ENCODE results near the gene C1orf74.

C1orf74 gene

DNA sequence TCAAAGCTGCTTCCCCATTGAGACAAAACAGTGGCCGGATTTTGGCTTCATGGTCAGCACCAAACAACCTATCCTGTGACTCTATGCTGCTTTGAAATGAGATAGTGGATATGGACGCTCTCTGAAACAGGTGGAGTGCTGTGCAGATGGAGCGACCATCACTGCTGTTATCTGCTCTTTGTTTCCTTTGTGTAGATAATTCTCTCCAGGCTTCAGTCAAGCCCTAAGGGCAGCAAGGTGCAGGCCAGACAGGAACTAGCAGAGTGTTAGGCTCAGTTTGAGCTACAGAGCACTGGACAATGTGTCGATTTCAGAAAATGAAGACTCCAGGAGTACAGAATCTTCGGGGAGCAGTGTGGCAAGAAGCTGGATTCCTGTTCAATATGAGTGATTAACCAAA, 26.4 kb upstream of the C1orf74 start:
- H3K4me2 ChIP-seq (ENCODE audit: low read length) = no peak overlapping the region
- H3K36me3 ChIP-seq (replicated peaks; ENCODE audit: low read depth, low read length) = no peaks in the 10 kb centered on the region
- TF ChIP-seq EZH2phosphoT487 (IDR thresholded peaks at IDR 0.05; ENCODE audit: low read depth) = no peak
- TF ChIP-seq, protein P1, sequence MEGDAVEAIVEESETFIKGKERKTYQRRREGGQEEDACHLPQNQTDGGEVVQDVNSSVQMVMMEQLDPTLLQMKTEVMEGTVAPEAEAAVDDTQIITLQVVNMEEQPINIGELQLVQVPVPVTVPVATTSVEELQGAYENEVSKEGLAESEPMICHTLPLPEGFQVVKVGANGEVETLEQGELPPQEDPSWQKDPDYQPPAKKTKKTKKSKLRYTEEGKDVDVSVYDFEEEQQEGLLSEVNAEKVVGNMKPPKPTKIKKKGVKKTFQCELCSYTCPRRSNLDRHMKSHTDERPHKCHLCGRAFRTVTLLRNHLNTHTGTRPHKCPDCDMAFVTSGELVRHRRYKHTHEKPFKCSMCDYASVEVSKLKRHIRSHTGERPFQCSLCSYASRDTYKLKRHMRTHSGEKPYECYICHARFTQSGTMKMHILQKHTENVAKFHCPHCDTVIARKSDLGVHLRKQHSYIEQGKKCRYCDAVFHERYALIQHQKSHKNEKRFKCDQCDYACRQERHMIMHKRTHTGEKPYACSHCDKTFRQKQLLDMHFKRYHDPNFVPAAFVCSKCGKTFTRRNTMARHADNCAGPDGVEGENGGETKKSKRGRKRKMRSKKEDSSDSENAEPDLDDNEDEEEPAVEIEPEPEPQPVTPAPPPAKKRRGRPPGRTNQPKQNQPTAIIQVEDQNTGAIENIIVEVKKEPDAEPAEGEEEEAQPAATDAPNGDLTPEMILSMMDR (IDR thresholded peaks at IDR 0.05; ENCODE audit: low read depth, low read length) = no peak
- no peaks in the 10 kb centered on the region for H3K79me2 ChIP-seq (ENCODE audit: low read length)
- H3K27ac ChIP-seq (ENCODE audit: low read length) = no peak overlapping the region
- H3K9ac ChIP-seq (ENCODE audit: low read length) = no peak overlapping the region
- no peaks in the 10 kb centered on the region for H4K20me1 ChIP-seq (ENCODE audit: insufficient read depth, low read length)
- H3K4me3 ChIP-seq (ENCODE audit: low read length) = no peak overlapping the region
- H3K27me3 ChIP-seq (ENCODE audit: low read depth, low read length) = no peaks in the 10 kb centered on the region
- no peaks in the 10 kb centered on the region for H3K4me1 ChIP-seq (ENCODE audit: low read length)
- H3K9me3 ChIP-seq (ENCODE audit: insufficient read depth, low read length) = no peaks in the 10 kb centered on the region
- H2AFZ ChIP-seq (ENCODE audit: low read depth, low read length) = no peak overlapping the region

DNA sequence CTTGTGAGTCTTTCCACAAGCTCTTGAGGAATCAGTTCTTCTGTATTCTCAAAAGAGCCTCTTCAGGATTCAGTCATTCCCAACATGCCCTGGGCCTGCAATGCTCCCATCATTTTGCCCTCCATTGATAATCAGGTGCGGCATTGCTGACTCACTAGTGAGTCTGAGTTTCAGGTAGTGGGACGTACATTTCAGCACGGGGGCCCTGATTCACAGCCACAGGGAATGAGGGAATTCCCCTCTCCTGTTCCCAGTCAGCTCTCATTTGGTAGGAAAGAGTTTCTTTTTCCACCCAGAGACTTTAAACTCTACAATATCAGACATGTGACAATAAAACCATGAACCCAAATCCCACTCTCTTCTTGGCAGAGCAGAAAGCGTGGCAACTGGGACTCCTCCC, 25.3 kb upstream of the C1orf74 start:
- Histone ChIP-seq H3K27ac (ENCODE audit: low read length) (no peak overlapping the region), H3K4me1 (ENCODE audit: low read length) (no peaks in the 10 kb centered on the region), H3K4me2 (ENCODE audit: low read length) (no peak overlapping the region), H3K36me3 (replicated peaks; ENCODE audit: low read depth, low read length) (no peaks in the 10 kb centered on the region), H2AFZ (ENCODE audit: low read depth, low read length) (no peak overlapping the region), H3K9me3 (ENCODE audit: insufficient read depth, low read length) (no peaks in the 10 kb centered on the region), H3K79me2 (ENCODE audit: low read length) (no peaks in the 10 kb centered on the region), H4K20me1 (ENCODE audit: insufficient read depth, low read length) (no peaks in the 10 kb centered on the region), H3K4me3 (ENCODE audit: low read length) (no peak overlapping the region), H3K27me3 (ENCODE audit: low read depth, low read length) (no peaks in the 10 kb centered on the region), H3K9ac (ENCODE audit: low read length) (no peak overlapping the region)
- TF ChIP-seq EZH2phosphoT487 (IDR thresholded peaks at IDR 0.05; ENCODE audit: low read depth) = no peak
- TF ChIP-seq, protein P1 (IDR thresholded peaks at IDR 0.05; ENCODE audit: low read depth, low read length) = no peak

DNA sequence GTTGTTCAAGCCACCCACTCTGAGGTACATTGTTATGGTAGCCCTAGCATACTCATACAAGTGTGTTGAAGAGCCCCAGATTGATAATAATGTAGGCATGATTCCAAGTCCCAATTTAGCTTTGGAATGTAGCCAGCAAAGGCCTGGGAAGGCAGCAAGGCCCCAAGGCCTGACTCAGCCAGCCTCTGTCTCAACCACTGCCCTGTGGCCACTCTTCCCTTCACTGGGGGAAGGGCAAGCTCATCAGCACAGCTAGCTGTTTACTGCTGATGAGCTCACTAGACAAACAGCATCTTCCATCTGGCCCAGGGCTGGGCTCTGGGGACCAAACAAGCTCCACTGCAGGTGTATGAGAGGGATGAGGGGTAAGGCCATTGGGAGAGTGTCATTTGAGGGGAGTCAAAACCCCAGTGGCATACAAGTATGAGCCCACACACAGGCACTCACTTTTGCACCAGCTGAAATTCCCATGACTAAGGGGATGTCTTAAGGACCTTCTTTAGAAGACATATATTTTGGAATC, 23.8 kb upstream of the C1orf74 start:
- no peak overlapping the region for H3K9ac ChIP-seq (ENCODE audit: low read length)

DNA sequence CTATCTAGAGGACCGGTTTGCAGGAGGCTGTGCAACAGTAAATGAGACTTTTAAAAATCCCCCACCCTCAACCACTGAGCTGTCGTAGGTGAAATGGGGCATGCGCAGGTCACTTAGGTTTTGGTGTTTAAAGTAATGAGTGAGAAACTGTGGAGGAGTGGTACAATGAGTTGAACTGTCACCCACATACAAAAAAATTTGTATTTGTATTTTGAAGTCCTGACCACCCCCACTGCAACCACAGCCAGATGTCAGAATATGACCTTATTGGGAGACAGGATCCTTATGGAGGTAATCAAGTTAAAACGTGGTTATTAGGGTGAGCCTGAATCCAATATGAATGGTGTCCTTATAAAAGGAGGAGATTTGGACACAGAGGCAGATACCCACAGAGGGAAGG, 23.1 kb upstream of the C1orf74 start:
- Histone ChIP-seq H3K27ac (ENCODE audit: low read length) (no peak overlapping the region), H4K20me1 (ENCODE audit: insufficient read depth, low read length) (no peaks in the 10 kb centered on the region), H3K9me3 (ENCODE audit: insufficient read depth, low read length) (no peaks in the 10 kb centered on the region), H3K27me3 (ENCODE audit: low read depth, low read length) (no peaks in the 10 kb centered on the region), H3K4me1 (ENCODE audit: low read length) (no peaks in the 10 kb centered on the region), H3K4me2 (ENCODE audit: low read length) (no peak overlapping the region), H3K4me3 (ENCODE audit: low read length) (no peak overlapping the region), H3K9ac (ENCODE audit: low read length) (no peak overlapping the region), H3K36me3 (replicated peaks; ENCODE audit: low read depth, low read length) (no peaks in the 10 kb centered on the region), H3K79me2 (ENCODE audit: low read length) (no peaks in the 10 kb centered on the region), H2AFZ (ENCODE audit: low read depth, low read length) (no peak overlapping the region)
- no peak for TF ChIP-seq EZH2phosphoT487 (IDR thresholded peaks at IDR 0.05; ENCODE audit: low read depth)
- TF ChIP-seq, protein P1 (IDR thresholded peaks at IDR 0.05; ENCODE audit: low read depth, low read length) = no peak

More for the DNA sequence above, 23.8 kb upstream of the C1orf74 start:
- H3K9me3 ChIP-seq (ENCODE audit: insufficient read depth, low read length) = no peaks in the 10 kb centered on the region
- H4K20me1 ChIP-seq (ENCODE audit: insufficient read depth, low read length) = no peaks in the 10 kb centered on the region
- H2AFZ ChIP-seq (ENCODE audit: low read depth, low read length) = no peak overlapping the region
- no peak overlapping the region for H3K4me2 ChIP-seq (ENCODE audit: low read length)
- no peak overlapping the region for H3K27ac ChIP-seq (ENCODE audit: low read length)
- no peaks in the 10 kb centered on the region for H3K36me3 ChIP-seq (replicated peaks; ENCODE audit: low read depth, low read length)
- no peaks in the 10 kb centered on the region for H3K27me3 ChIP-seq (ENCODE audit: low read depth, low read length)
- no peaks in the 10 kb centered on the region for H3K4me1 ChIP-seq (ENCODE audit: low read length)
- no peaks in the 10 kb centered on the region for H3K79me2 ChIP-seq (ENCODE audit: low read length)
- no peak overlapping the region for H3K4me3 ChIP-seq (ENCODE audit: low read length)
- TF ChIP-seq, protein P1 (IDR thresholded peaks at IDR 0.05; ENCODE audit: low read depth, low read length) = no peak
- TF ChIP-seq EZH2phosphoT487 (IDR thresholded peaks at IDR 0.05; ENCODE audit: low read depth) = no peak
